Panc1 (cell line): ENCODE measurements around the gene PREP. TPM values are rescaled to one million over a fixed set of nuclear protein-coding genes. Genes with fewer than 3 reads are reported as not detected.

Source experiments
- ATAC-seq: fragments of 200-7000 bp; cut with Tn5 transposase; 2 replicates; pipeline ENCODE4 v1.9.1; 2020; ENCODE audit warnings: mild to moderate bottlenecking, moderate library complexity
- BruUV-seq: library from RNA; stranded (reverse); fragments of 400-500 nt; replicated peaks from 2 replicates; lab custom pipeline; 2021; lab: Mats Ljungman, UMichigan
- CTCF ChIA-PET: fragments of 300-600 bp; sonication (Branson Sonifier 250); formaldehyde crosslinking; loops from one replicate; lab custom pipeline; 2022; ENCODE audit warnings: antibody characterized with exemption; lab: Charles Lee
- POLR2A ChIA-PET: fragments of 300-600 bp; sonication (Branson Sonifier 250); formaldehyde crosslinking; loops from one replicate; lab custom pipeline; 2022; ENCODE audit warnings: antibody characterized with exemption; lab: Charles Lee
- DNase-seq: peaks from one replicate; pipeline ENCODE4 v3.0.0-alpha.2; 2010; ENCODE audit warnings: low read depth, low spot score
- H3K27ac ChIP-seq: 2 replicates; pipeline ENCODE4 v1.5.1; 2011; ENCODE audit warnings: mild to moderate bottlenecking, low read length, inconsistent platforms
- H3K27me3 ChIP-seq: fragments of 200-500 bp; sonication (Bioruptor generic); 2 replicates; pipeline ENCODE4 v1.6.0; 2014; ENCODE audit warnings: low read length, inconsistent platforms; ENCODE audit not compliant: control insufficient read depth, insufficient read depth
- H3K36me3 ChIP-seq: fragments of 200-500 bp; sonication (Bioruptor generic); 2 replicates; pipeline ENCODE4 v1.5.1; 2014; ENCODE audit warnings: inconsistent platforms, mild to moderate bottlenecking, low read length, moderate library complexity; ENCODE audit not compliant: control insufficient read depth, insufficient read depth
- H3K4me1 ChIP-seq: 2 replicates; pipeline ENCODE4 v1.5.1; 2011; ENCODE audit warnings: inconsistent platforms, mild to moderate bottlenecking, low read length, moderate library complexity; ENCODE audit not compliant: control insufficient read depth, insufficient read depth
- H3K4me3 ChIP-seq, 2 experiments: 2 replicates each; pipeline ENCODE4 v1.5.1; 2011 to 2012; ENCODE audit warnings: low read depth in 2 of 2, low read length in 2 of 2, mild to moderate bottlenecking in 2 of 2, inconsistent platforms in 1 of 2, moderate library complexity in 1 of 2
- H3K9me3 ChIP-seq: fragments of 200-500 bp; sonication (Bioruptor generic); 2 replicates; pipeline ENCODE4 v1.5.1; 2014; ENCODE audit warnings: low read depth, mild to moderate bottlenecking, inconsistent platforms, low read length, moderate library complexity; ENCODE audit not compliant: control insufficient read depth, insufficient read depth
- CTCF ChIP-seq: fragments of 450-650 bp; IDR thresholded peaks from 2 replicates; pipeline ENCODE4 v1.5.1; 2017; ENCODE audit warnings: mild to moderate bottlenecking
- POLR2AphosphoS5 ChIP-seq: IDR thresholded peaks from 2 replicates; pipeline ENCODE4 v1.6.1; 2012; ENCODE audit warnings: mild to moderate bottlenecking, low read depth, low read length, moderate library complexity
- REST ChIP-seq, 2 experiments: IDR thresholded peaks; 2 replicates each; pipeline ENCODE4 v1.6.1; 2011 to 2012; ENCODE audit warnings: low read depth in 2 of 2, control low read depth in 1 of 2, low read length in 1 of 2, mild to moderate bottlenecking in 1 of 2, moderate library complexity in 1 of 2; ENCODE audit not compliant: insufficient read depth in 1 of 2
- SIN3A ChIP-seq: IDR thresholded peaks from 2 replicates; pipeline ENCODE4 v1.6.1; 2012; ENCODE audit warnings: low read depth, mild to moderate bottlenecking, low read length, moderate library complexity, borderline replicate concordance; ENCODE audit not compliant: insufficient read depth
- TCF7L2 ChIP-seq: IDR thresholded peaks from 2 replicates; pipeline ENCODE4 v1.6.1; 2011; ENCODE audit warnings: mild to moderate bottlenecking, low read depth, low read length, inconsistent platforms
- in situ Hi-C: cut with HindIII; loops from 2 replicates; pipeline ENCODE4 v1.10.0; 2016; ENCODE audit warnings: low sequenced_read_pairs, low pct_unique_long_range_greater_than_20kb
- intact Hi-C: fragments of 100-400 bp; cut with micrococcal nuclease; formaldehyde crosslinking; loops from one replicate; pipeline ENCODE4 v1.10.0; 2022; ENCODE audit not compliant: unreplicated experiment
- total RNA-seq: library from RNA; stranded (reverse); gene quantifications from one replicate; pipeline ENCODE4 v1.2.1, GENCODE V29; 2021; ENCODE audit not compliant: unreplicated experiment

The PREP gene
- total RNA-seq, 1 experiment from 2014 or later, result 50.4 TPM

- H3K4me1 ChIP-seq, result no peaks in the 10 kb centered on the region
- POLR2A ChIA-PET, result interaction anchor here (0.5 to 0.7 kb wide), 2 partner anchors 34 to 814 kb away, joined by 3 to 9 read pairs; no protein-coding TSS in a partner anchor
- CTCF ChIA-PET, result no interaction called here
- in situ Hi-C loops (no loop called here), intact Hi-C loops (loop anchor here (10.0 kb wide), 1 partner anchor 192 kb away; no protein-coding TSS in a partner anchor)
- no peak overlapping the region for H3K4me3 ChIP-seq
- DNase-seq, result no peak
- no peaks in the 10 kb centered on the region for H3K27me3 ChIP-seq
- ATAC-seq, result no peak
- H3K36me3 ChIP-seq, result peaks cover 3% of the 10 kb centered on the region; the same call in 1 of the 2 replicates
- H3K27ac ChIP-seq, result no peak overlapping the region
- BruUV-seq, result no TSS peak
- H3K9me3 ChIP-seq, result no peaks in the 10 kb centered on the region
- TF ChIP-seq REST (IDR thresholded peaks at IDR 0.05; ENCODE audit: insufficient read depth in 1 of 2, low read depth in 2 of 2, low read length in 1 of 2) (no peak), SIN3A (no peak), POLR2AphosphoS5 (no peak), CTCF (no peak), TCF7L2 (no peak)
Observed at GRCh38 chr6:105276374-105276773, 126.5 kb downstream of the PREP start.

- POLR2A ChIA-PET, result no interaction called here
- BruUV-seq, result no TSS peak
- intact Hi-C loops (loop anchor here (10.0 kb wide), 1 partner anchor 191 kb away; no protein-coding TSS in a partner anchor), in situ Hi-C loops (no loop called here)
- DNase-seq (no peak), ATAC-seq (no peak)
- no peak for TF ChIP-seq CTCF
- TF ChIP-seq POLR2AphosphoS5, result no peak
- TF ChIP-seq SIN3A, result no peak
- TF ChIP-seq REST (IDR thresholded peaks at IDR 0.05; ENCODE audit: insufficient read depth in 1 of 2, low read depth in 2 of 2, low read length in 1 of 2), result no peak
- TF ChIP-seq TCF7L2, result no peak
- no peaks in the 10 kb centered on the region for H3K27me3 ChIP-seq
- CTCF ChIA-PET, result no interaction called here
- H3K4me1 ChIP-seq, result no peaks in the 10 kb centered on the region
- no peaks in the 10 kb centered on the region for H3K9me3 ChIP-seq
- peaks cover 2% of the 10 kb centered on the region; the same call in 1 of the 2 replicates for H3K36me3 ChIP-seq
- H3K27ac ChIP-seq, result no peak overlapping the region
- H3K4me3 ChIP-seq, result no peak overlapping the region
Observed at GRCh38 chr6:105275542-105275941, 127.3 kb downstream of the PREP start.
